ENCODE results near the gene VSTM2L.
"Not testable (repeated sequence)": the region's sequence is repeated elsewhere in the genome, so short reads cannot be mapped to it uniquely, and the experiment has no call there.

VSTM2L gene

DNA sequence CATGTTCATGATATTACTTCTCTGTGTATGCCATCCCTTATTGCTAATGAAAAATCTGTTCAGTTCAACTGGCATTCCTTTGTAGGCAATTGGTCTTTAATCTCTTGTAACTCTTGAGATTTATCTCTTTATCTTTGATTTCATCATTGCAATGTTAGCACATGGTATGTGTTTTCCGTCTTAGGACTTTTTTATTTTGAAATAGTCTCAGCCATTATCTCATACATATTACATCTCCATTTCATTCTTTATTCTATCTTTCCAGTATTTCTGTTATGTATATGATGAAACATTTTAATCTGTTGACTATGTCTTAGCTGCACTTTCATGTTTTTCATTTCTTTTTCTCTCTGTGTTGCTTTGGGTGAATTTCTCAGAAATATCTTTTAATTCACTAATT is 58.1 kb downstream of the VSTM2L start:
- no peak for DNase-seq (ENCODE audit: low read depth)
- no peak for TF ChIP-seq CTCF (IDR thresholded peaks at IDR 0.05; ENCODE audit: insufficient read depth, low read depth, low read length, missing control alignments)
- H3K4me3 ChIP-seq (ENCODE audit: low read length): no peak overlapping the region

- DNase-seq (ENCODE audit: low read depth); H3K4me3 ChIP-seq (ENCODE audit: low read length): not testable (repeated sequence)
Measured at GRCh38 chr20:37963483-37963882, 60.6 kb downstream of the VSTM2L start.

GRCh38 chr20:37968841-37969401 is 66.0 kb downstream of the VSTM2L start:
- no peak for TF ChIP-seq CTCF (IDR thresholded peaks at IDR 0.05; ENCODE audit: insufficient read depth, low read depth, low read length, missing control alignments)
- DNase-seq (ENCODE audit: low read depth): peak; percentile 41
- H3K4me3 ChIP-seq (ENCODE audit: low read length): no peak overlapping the region

DNA sequence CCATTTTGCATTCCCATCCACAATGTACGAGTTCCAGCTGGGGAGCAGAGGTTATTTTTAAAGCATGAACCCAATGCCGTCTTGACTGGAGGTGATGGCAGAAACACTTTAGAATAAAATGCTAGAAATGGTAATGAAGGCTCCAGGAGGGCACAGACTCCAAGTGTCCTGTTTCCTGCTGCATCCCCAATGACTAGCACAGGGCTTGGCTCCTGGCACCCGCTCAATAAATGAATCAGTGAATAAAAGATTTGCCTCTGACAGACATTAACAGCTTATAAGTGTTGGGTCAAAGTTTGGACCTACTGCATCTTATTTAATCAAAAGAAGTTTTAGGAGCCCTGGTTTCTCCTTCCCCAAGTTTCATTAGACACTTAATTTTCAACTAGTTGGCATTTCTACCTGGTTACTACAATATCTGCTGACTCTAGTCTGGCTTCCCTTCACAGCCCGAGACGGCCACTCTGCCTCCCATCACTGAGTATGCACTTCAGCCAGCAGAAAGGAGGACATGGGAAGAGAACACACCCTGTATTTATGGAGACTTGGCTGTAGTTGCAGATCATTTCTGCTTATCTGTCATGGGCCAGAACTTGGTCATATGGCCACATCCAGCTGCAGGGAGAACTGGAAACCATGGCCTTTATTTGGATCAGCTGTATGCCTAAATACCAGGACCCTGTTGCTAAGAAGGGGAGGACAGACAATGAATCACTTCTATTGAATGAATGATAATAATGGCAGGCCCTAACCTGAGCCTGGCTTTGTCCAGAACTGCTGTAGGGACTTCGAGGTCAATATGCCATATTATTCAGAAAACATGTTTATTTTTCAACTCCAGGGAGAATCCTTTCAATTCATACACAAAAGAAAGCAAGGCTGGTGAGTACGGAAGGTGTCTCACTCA is 67.3 kb downstream of the VSTM2L start:
- peak; percentile 76 for DNase-seq (ENCODE audit: low read depth)
- H3K4me3 ChIP-seq (ENCODE audit: low read length): no peak overlapping the region
- no peak for TF ChIP-seq CTCF (IDR thresholded peaks at IDR 0.05; ENCODE audit: insufficient read depth, low read depth, low read length, missing control alignments)

DNA sequence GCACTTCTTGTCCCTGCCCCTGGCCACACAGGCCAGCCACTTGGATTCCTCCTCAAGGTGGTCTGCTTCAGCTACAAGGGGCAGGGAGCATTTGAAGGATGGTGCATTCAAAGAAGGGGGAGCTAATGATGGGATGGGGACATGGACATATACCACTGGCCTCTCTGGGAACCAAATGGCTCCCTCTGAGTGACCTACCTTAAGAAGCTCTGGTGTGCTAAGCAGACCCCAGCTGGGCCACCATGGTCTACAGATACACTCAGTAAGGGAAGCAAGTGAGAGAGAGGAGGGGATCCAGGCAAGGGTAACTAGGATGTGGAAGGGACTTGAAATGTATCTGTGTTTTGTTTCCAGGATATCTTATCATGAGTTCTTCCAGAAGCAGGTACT is 67.9 kb downstream of the VSTM2L start:
- no peak for TF ChIP-seq CTCF (IDR thresholded peaks at IDR 0.05; ENCODE audit: insufficient read depth, low read depth, low read length, missing control alignments)
- DNase-seq (ENCODE audit: low read depth): no peak
- H3K4me3 ChIP-seq (ENCODE audit: low read length): no peak overlapping the region

DNA sequence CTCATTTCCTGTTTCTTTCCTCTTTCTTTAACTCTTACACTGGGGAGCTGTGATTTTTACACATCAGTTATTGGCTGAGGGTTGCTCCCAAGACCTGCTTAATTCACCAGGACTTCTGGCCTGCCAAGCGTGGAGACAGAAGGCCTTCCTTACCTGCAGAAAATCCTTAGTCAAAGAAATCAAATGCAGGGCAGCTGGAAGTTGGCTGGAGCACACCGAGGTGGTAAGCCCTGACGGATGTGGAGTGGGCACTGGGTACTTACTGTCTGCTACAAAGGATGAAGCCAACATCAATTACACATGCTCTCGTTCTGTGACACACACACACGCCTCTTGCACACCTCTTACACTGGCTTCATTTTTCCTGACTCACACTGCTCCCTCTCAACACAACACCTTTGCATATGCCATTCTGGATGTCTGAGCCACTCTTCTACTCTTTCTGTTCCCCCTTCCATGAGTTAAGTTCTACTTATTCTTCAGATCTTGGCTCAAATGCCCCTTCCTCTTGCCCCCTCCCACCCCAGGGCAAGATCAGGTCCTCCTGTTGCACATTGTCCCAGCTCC is 68.7 kb downstream of the VSTM2L start:
- no peak for DNase-seq (ENCODE audit: low read depth)
- no peak overlapping the region for H3K4me3 ChIP-seq (ENCODE audit: low read length)
- no peak for TF ChIP-seq CTCF (IDR thresholded peaks at IDR 0.05; ENCODE audit: insufficient read depth, low read depth, low read length, missing control alignments)

GRCh38 chr20:37972256-37973058 is 69.5 kb downstream of the VSTM2L start:
- DNase-seq (ENCODE audit: low read depth): no peak
- TF ChIP-seq CTCF (IDR thresholded peaks at IDR 0.05; ENCODE audit: insufficient read depth, low read depth, low read length, missing control alignments): no peak
- no peak overlapping the region for H3K4me3 ChIP-seq (ENCODE audit: low read length)

Measured in epithelial cell of esophagus (primary cell).